ENCODE results near the gene DRC3. TPM values are rescaled to one million over a fixed set of nuclear protein-coding genes. Genes with fewer than 3 reads are reported as not detected.
"Not testable (repeated sequence)": the region's sequence is repeated elsewhere in the genome, so short reads cannot be mapped to it uniquely, and the experiment has no call there.

Gene DRC3
- total RNA-seq, 2 experiments from 2014 or later: not detected

- ATAC-seq (peak; percentile 53), DNase-seq (no peak)
- Mint-ChIP-seq H3K9me3 (ENCODE audit: low read depth) (no peaks in the 10 kb centered on the region), H3K4me1 (peaks cover 25% of the 10 kb centered on the region), H3K36me3 (no peaks in the 10 kb centered on the region), H3K27ac (no peak overlapping the region), H3K27me3 (no peaks in the 10 kb centered on the region), H3K4me3 (no peak overlapping the region)
- CTCF ChIA-PET: interaction anchor here (0.9 to 1.6 kb wide), 3 partner anchors 11 to 37 kb away, joined by 3 to 6 read pairs (median 5); partner anchors contain the start of gene DRC3
Measured at GRCh38 chr17:17935321-17936271, 37.1 kb upstream of the DRC3 start.

- ATAC-seq: no peak
- no peak overlapping the region for H3K4me3 Mint-ChIP-seq
Measured at GRCh38 chr17:17937201-17937853, 35.3 kb upstream of the DRC3 start.

GRCh38 chr17:17937958-17938357 lies 34.7 kb upstream of the DRC3 start:
- ATAC-seq (no peak), DNase-seq (no peak)
- Mint-ChIP-seq H3K9me3 (ENCODE audit: low read depth) (no peaks in the 10 kb centered on the region), H3K36me3 (no peaks in the 10 kb centered on the region), H3K27me3 (no peaks in the 10 kb centered on the region), H3K4me1 (peaks cover 26% of the 10 kb centered on the region), H3K4me3 (no peak overlapping the region), H3K27ac (no peak overlapping the region)
- CTCF ChIA-PET: no interaction called here

More at GRCh38 chr17:17937201-17937853, 35.3 kb upstream of the DRC3 start:
- no peak for DNase-seq
- peaks cover 25% of the 10 kb centered on the region for H3K4me1 Mint-ChIP-seq
- CTCF ChIA-PET: no interaction called here
- H3K36me3 Mint-ChIP-seq: no peaks in the 10 kb centered on the region
- H3K27me3 Mint-ChIP-seq: no peaks in the 10 kb centered on the region
- H3K27ac Mint-ChIP-seq: no peak overlapping the region
- H3K9me3 Mint-ChIP-seq (ENCODE audit: low read depth): no peaks in the 10 kb centered on the region

GRCh38 chr17:17938388-17939107 lies 34.1 kb upstream of the DRC3 start:
- H3K27me3 Mint-ChIP-seq: no peaks in the 10 kb centered on the region
- H3K9me3 Mint-ChIP-seq (ENCODE audit: low read depth): no peaks in the 10 kb centered on the region
- peaks cover 32% of the 10 kb centered on the region for H3K4me1 Mint-ChIP-seq
- DNase-seq (no peak), ATAC-seq (no peak)
- H3K4me3 Mint-ChIP-seq: no peak overlapping the region
- CTCF ChIA-PET: no interaction called here
- peak overlapping the region; percentile 3 for H3K27ac Mint-ChIP-seq
- no peaks in the 10 kb centered on the region for H3K36me3 Mint-ChIP-seq

GRCh38 chr17:17939941-17940340 lies 32.7 kb upstream of the DRC3 start:
- DNase-seq; CTCF ChIA-PET; H3K27ac Mint-ChIP-seq; H3K27me3 Mint-ChIP-seq; H3K4me3 Mint-ChIP-seq; H3K36me3 Mint-ChIP-seq; ATAC-seq; H3K9me3 Mint-ChIP-seq (ENCODE audit: low read depth): not testable (repeated sequence)
- peaks cover 28% of the 10 kb centered on the region for H3K4me1 Mint-ChIP-seq

- ATAC-seq (no peak), DNase-seq (no peak)
- Mint-ChIP-seq H3K4me1 (peaks cover 22% of the 10 kb centered on the region), H3K9me3 (ENCODE audit: low read depth) (no peaks in the 10 kb centered on the region), H3K27me3 (no peaks in the 10 kb centered on the region), H3K4me3 (no peak overlapping the region), H3K27ac (no peak overlapping the region), H3K36me3 (no peaks in the 10 kb centered on the region)
- CTCF ChIA-PET: no interaction called here
Measured at GRCh38 chr17:17940441-17940911, 32.2 kb upstream of the DRC3 start.

- Mint-ChIP-seq H3K27ac (no peak overlapping the region), H3K36me3 (no peaks in the 10 kb centered on the region), H3K4me3 (no peak overlapping the region), H3K9me3 (ENCODE audit: low read depth) (no peaks in the 10 kb centered on the region), H3K27me3 (no peaks in the 10 kb centered on the region), H3K4me1 (peaks cover 17% of the 10 kb centered on the region)
- ATAC-seq (no peak), DNase-seq (no peak)
- CTCF ChIA-PET: no interaction called here
Measured at GRCh38 chr17:17941015-17941414, 31.6 kb upstream of the DRC3 start.

GRCh38 chr17:17942846-17943245 lies 29.8 kb upstream of the DRC3 start:
- Mint-ChIP-seq H3K4me1 (peaks cover 12% of the 10 kb centered on the region), H3K9me3 (ENCODE audit: low read depth) (no peaks in the 10 kb centered on the region), H3K36me3 (no peaks in the 10 kb centered on the region), H3K27ac (no peak overlapping the region), H3K27me3 (no peaks in the 10 kb centered on the region), H3K4me3 (no peak overlapping the region)
- DNase-seq: no peak
- no peak for ATAC-seq
- CTCF ChIA-PET: interaction anchor here (1.0 kb wide), 2 partner anchors 9 to 92 kb away, joined by 3 read pairs; no protein-coding TSS in a partner anchor

GRCh38 chr17:17943281-17943984 lies 29.2 kb upstream of the DRC3 start:
- no peak for DNase-seq
- Mint-ChIP-seq H3K4me3 (no peak overlapping the region), H3K4me1 (peaks cover 12% of the 10 kb centered on the region), H3K36me3 (no peaks in the 10 kb centered on the region), H3K9me3 (ENCODE audit: low read depth) (no peaks in the 10 kb centered on the region), H3K27ac (no peak overlapping the region), H3K27me3 (no peaks in the 10 kb centered on the region)
- ATAC-seq: peak; percentile 20
- CTCF ChIA-PET: interaction anchor here (1.0 kb wide), 2 partner anchors 9 to 92 kb away, joined by 3 read pairs; no protein-coding TSS in a partner anchor

GRCh38 chr17:17944242-17944641 lies 28.4 kb upstream of the DRC3 start:
- peaks cover 11% of the 10 kb centered on the region for H3K4me1 Mint-ChIP-seq
- no peaks in the 10 kb centered on the region for H3K9me3 Mint-ChIP-seq (ENCODE audit: low read depth)
- ATAC-seq: no peak
- no peak for DNase-seq
- H3K36me3 Mint-ChIP-seq: no peaks in the 10 kb centered on the region
- CTCF ChIA-PET: no interaction called here
- H3K27me3 Mint-ChIP-seq: no peaks in the 10 kb centered on the region
- no peak overlapping the region for H3K27ac Mint-ChIP-seq
- no peak overlapping the region for H3K4me3 Mint-ChIP-seq

GRCh38 chr17:17944743-17945142 lies 27.9 kb upstream of the DRC3 start:
- H3K27ac Mint-ChIP-seq: no peak overlapping the region
- H3K36me3 Mint-ChIP-seq: no peaks in the 10 kb centered on the region
- no peaks in the 10 kb centered on the region for H3K9me3 Mint-ChIP-seq (ENCODE audit: low read depth)
- peaks cover 11% of the 10 kb centered on the region for H3K4me1 Mint-ChIP-seq
- CTCF ChIA-PET: interaction anchor here (1.3 kb wide), 1 partner anchor 15 kb away, joined by 3 read pairs; no protein-coding TSS in a partner anchor
- ATAC-seq (no peak), DNase-seq (no peak)
- no peaks in the 10 kb centered on the region for H3K27me3 Mint-ChIP-seq
- no peak overlapping the region for H3K4me3 Mint-ChIP-seq

GRCh38 chr17:17946093-17946492 lies 26.6 kb upstream of the DRC3 start:
- H3K36me3 Mint-ChIP-seq: no peaks in the 10 kb centered on the region

More at GRCh38 chr17:17946093-17946492, 26.6 kb upstream of the DRC3 start:
- ATAC-seq (no peak), DNase-seq (no peak)
- CTCF ChIA-PET: interaction anchor here (0.8 to 1.9 kb wide), 7 partner anchors 10 to 332 kb away, joined by 3 to 9 read pairs (median 3); no protein-coding TSS in a partner anchor
- Mint-ChIP-seq H3K4me3 (no peak overlapping the region), H3K27me3 (no peaks in the 10 kb centered on the region), H3K9me3 (ENCODE audit: low read depth) (no peaks in the 10 kb centered on the region), H3K27ac (no peak overlapping the region), H3K4me1 (peaks cover 11% of the 10 kb centered on the region)

Measured in activated CD8-positive, alpha-beta memory T cell treated with anti-CD3 and anti-CD28 coated beads, Interleukin-2, amount 10 ng/mL, durations not matched to agents 7 days and 5 days (primary cell).